IPS-11a (cell line): ENCODE measurements around the gene LRRC59.
"Not testable (repeated sequence)": the region's sequence is repeated elsewhere in the genome, so short reads cannot be mapped to it uniquely, and the experiment has no call there.

Experiments used
- H3K4me3 ChIP-seq: one replicate; pipeline ENCODE4 v1.5.1; 2013; ENCODE audit warnings: low read depth, low read length, control low read depth

The LRRC59 gene

DNA sequence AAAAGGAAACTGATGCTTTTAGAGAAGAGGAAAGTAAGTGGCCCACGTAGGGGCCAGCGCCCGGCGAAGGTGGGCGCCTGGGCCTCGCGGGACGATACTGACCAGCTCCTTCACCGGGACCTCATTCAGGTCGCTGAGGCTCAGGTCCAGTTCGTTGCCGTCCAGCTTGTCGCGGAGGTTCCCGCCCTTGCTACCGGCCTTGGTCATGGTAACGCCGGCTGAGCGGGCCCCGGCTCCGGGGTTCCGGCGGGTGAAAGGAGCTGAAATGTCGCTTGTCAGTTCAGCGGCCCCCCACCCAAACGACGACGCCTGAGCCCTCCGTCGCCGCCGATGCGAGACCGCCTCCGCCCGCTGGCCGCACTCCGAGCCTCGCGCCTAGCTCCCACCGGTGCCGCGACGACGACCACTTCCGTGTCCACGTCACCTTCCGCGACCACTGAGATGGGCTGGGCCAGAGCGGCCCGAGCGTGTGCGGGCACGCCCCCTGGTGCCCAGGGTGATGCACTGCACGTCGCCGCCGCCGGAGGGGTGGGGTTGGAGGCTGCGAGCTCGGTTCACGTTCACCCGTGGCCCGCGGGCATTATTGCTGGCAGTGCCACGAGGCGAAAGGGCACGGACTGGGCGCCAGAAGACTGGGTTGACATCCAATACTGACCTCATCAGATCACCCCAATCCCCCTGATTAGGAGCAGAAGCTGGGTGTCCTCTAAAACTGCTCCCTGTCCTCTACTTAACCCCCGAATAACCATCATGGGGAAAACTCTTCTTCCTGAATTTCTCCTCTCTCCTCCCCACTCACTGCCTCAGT, at the start of gene LRRC59:
TSS of gene LRRC59 (minus strand) at position 413 of the 808 bp plus-strand sequence. CDS start at position 207, 206 bp downstream.
- peak within 1 kb of the TSS; percentile 91 for H3K4me3 ChIP-seq

DNA sequence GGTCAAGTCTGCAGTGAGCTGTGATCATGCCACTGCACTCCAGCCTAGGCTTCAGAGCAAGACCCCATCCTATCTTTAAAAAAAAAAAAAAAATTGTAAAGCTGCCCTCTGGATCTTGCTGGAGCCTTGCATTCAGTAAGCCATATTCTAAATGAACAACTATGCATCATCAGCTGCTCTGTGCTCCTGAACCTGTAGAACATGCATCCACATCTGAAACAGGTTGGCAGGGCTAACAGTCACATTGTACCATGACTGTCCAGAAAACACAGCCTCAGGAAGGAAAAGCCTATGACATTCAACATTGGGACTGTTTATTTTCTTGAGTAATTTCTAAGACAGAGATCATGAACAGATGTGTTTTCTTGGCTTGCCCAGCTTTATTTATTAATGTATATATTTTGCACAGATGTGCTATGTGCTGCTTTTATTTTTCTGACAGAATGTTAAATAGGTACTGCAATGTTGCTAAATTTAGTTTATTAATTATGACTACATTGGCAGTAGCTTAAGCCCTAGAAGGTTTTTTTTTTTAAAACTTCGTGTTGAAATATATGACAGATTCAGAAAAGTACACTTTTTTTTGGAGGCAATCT, 48.5 kb upstream of the LRRC59 start:
- no peak overlapping the region for H3K4me3 ChIP-seq

DNA sequence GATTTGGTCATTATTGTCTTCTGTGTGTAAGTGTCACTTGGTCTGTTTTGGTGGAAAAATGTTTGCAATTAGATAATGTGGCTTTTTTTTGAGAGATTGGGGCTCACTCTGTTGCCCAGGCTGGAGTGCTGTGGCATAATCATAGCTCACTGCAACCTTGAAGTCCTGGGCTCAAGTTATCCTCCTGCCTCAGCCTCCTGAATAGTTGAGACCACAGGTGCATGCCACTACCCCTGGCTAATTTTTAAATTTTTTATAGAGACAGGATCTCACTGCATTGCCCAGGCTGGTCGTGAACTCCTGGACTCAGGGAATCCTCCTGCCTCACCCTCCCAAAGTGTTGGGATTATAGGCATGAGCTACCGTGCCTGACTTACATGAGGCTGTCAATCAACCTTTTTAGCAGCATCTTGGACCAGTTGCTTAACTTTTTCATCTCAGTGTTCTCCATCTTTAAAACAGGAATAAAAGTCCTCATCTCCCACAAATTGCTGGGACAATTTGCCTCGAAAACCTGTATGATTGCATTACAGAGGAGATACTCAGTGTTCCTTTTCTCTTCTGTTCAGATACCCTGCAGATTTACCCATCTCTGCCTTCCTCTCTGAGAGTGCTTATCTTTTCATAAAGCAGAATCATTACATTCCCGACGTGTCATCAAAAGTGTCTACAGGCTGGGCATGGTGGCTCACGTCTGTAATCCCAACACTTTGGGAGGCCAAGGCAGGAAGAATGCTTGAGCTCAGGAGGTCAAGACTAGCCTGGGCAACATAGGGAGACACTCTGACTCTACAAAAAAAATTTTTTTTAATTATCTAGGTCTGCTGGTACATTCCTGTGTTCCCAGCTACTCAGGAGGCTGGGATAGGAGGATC, 47.8 kb upstream of the LRRC59 start:
- H3K4me3 ChIP-seq: no peak overlapping the region

DNA sequence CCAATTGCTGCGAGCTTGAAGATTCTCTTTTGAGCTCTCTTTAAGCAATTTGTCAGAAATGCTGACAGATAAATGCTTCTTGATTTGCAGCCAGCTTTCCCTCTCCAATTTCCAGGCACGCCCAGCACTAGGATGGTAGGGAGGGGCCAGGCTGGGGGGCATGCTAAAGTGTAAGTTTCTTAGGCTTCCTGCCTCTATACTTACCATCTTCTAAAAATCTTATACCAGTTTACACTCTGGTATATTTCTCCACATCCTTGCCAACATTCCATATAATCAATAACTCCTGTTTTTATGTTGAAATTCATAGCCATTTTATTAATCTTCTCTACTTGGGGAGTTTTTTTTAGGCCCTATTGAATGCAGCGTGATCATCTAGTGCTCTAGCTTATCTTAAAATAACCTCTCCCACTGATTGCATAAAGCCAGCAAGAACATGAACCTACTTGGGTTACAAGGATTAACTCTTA, 46.2 kb upstream of the LRRC59 start:
- no peak overlapping the region for H3K4me3 ChIP-seq

DNA sequence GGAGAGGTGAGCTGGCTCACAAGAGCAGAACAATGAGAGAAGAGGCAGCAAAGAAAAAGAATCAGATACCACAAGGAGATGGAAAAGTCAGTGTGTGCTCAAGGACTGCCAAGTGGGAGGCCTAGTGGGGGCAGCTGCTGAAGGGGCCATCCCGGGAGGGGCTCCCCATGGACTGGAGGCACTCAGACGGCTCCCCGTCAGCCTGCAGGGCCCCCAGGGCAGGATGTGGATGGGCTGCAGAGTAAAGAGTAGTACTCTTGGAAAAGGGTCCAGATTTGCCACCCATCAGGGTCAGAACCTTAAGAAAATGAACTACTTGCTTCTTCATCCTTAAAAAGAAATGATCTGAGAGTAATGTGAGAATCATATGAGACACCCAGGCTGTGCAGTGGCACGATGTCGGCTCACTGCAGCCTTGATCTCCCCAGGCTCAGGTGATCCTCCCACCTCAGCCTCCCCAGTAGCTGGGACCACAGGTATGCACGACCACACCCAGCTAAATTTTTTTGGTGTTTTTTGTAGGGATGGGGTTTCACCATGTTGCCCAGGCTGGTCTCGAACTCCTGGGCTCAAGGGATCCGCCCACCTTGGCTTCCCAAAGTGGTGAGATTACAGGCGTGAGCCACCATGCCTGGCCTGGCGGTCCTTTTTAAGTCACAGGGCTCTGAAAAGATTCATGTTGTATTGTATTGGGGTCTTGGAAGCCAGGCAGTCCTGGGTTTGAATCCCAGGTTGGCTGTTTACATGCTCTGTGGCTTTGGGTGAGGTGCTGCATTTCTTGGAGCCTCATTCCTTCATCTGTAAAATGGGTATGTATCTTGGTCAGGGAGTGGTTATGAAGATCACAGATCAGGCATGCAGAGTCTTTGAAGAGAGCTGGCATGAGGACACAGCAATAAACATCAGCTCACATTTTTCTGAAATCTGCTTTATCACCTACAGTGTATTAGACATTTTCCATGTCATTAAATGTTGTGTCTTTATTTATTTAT, 43.8 kb upstream of the LRRC59 start:
- no peak overlapping the region for H3K4me3 ChIP-seq

DNA sequence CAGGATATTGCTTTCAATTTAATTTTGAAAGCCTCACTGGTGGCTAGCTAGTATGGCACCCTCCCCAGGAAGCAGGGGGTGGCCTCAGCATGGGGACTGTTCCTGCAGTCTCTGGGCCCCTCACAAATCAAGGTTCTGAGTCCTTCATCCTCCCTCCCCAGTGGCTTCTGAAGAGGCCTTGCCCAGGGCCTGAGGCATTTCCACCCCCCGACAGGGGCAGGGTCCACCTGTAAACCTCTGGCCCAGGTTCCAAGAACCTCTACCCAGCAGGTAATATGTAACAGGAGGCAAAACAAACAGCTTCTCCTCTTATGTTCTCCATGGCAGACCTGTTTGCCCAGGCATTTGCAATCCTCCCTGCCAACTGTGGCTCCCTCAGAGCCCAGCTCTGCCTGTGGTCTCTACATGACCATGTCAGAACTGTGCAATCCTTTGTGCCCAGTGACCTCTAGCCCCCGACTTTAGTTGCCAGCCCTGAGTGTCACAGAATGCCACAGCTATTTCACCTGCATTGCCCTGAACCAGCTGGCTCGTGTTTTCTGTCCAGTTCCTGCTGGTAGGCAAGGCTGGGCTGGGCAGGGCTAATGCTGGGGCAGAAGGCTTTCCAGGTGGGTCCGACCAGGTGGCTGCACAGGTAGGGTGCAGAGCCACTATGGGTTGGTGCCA, 43.0 kb upstream of the LRRC59 start:
- H3K4me3 ChIP-seq: no peak overlapping the region

DNA sequence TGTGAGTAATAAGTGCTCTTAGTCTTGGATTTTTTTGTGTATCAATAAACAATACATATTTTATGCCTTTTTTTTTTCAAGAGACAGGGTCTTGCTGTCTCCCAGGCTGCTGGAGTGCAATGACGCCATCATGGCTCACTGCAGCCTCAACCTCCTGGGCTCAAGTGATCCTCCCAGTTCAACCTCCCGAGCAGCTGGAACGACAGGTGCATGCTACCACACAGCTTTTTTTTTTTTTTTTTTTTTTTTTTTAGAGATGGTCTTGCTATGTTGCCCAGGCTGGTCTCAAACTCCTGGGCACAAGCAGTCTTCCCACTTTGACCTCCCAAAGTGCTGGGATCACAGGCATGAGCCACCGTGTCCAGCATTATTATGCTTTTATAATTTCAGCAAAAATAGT, 41.7 kb upstream of the LRRC59 start:
- no peak overlapping the region for H3K4me3 ChIP-seq

DNA sequence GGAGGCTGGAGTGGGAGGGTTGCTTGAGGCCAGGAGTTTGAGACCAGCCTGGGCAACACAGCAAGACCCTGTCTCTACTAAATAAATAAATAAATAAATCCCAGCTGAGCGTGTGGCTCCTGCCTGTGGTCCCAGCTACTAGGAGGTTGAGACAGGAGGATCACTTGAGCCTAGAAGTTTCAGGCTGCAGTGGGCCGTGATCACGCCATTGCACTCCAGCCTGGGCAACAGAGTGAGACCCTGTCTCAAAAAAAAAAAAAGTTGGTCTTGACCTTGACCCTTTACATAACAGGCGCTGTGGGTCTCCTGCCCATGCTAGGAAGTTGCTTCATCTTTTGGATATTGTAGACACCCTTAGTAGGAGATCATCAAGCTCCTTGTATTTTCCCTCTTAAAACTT, 40.1 kb upstream of the LRRC59 start:
- no peak overlapping the region for H3K4me3 ChIP-seq

DNA sequence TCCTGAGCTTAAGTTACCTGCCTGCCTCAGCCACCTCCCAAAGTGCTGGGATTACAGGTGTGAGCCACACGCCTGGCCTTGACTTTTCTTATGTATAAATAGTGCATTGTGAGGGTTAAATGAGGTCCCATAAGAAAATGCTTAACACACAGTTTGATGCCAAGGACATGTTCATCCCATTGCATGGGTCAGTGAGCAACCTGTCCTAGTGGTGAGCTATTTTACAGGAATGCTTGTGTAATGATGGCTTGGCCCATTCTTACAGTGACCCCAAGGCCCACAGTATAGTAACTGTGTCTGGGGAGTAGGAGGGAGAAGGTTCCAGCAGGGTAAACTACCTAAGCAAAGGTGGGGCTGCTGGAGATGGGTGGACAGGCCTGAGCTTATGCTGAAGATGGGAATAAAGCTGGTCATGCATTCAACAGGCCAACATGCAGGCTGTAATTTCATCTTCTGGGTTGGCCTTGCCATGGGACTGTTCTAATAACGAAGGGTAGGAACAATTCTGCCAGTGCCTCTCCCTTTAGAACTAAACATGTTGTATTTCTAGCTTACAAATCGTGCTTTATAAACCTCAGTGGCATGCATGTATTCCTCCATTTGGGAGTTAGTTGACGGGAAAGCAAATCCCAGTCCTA, 34.9 kb upstream of the LRRC59 start:
- no peak overlapping the region for H3K4me3 ChIP-seq

DNA sequence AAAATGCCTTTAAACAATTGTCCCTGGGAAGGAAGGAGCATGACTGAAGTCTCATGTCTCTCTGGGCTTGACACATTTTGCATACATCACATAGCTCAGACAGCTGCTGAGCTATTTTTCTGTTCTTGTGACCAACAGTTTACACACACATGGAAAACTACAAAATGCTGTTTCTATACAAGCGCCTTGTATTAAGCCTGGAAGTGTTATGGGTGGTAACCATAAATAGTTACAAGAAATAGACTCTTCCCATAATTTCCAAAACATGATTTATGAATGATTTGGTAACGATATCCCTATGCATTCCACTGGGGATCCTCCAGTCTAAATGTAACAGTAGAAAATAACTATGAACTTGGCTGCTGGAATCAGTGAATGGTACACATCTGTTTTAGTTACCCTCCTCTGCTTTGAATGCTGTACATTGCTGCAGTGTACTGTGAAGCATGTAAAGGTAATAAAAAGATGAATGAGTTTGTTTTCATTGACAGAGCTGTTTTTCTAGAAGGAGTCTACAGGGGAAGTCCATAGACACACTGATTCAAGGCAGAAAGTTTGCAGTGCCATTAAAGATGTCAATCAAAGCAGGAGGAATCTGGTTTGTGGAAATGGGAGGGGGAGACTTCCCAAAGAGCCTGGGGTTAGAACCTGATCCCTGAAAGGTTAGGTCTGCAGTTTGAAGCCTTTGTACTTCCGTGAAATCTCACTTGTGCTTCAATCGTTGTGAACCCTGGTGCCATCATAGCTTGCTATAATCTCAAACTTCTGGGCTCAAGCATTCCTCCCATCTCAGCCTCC, 33.7 kb upstream of the LRRC59 start:
- H3K4me3 ChIP-seq: no peak overlapping the region

DNA sequence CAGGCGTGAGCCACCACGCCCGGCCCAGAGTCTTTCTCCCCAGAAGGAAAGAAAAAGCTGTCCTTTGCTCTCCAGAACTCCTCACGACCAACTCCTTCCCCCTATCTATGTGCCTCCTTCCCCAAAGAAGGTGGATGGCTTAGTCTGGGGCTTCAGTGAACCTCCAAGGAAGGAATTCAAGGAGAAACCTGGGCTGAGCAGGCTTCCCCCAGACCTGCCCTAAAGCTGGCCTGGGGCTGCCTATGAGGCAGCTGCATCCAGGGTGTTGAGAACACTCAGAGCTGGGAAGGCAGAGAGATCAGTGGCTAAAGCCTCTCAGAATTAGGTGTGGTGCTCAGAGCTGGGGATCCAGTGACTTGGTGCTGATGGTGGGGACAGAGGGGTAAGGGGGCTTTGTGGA, 32.5 kb upstream of the LRRC59 start:
- H3K4me3 ChIP-seq: no peak overlapping the region

DNA sequence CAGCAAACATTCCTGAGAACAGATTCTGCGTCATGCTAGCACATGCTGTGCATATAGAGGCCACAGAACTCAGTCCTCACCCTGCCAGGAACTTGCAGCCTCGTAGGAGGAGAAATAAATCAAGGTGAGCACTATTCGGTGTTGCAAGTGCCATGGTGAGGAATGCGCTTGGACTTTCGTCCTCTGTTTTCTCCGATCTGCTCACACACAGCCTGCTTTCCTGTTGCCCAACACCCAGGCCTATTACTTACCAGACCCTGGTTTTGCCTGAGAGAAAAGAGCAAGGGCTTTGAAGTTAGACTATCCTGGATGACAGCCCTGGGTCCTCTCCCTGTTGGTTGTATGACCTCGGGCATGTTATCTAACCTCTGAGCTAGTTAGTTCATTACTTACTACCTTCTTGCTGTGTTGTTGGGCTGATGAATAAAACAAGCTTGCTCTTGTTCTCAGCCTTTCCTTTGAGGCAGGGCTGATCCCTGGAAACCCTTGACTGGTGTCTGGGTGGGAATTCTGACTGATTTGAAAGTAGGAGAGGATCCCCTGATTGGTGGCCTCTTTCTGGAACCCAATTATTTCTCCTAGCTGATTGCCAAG, 31.6 kb upstream of the LRRC59 start:
- H3K4me3 ChIP-seq: no peak overlapping the region

DNA sequence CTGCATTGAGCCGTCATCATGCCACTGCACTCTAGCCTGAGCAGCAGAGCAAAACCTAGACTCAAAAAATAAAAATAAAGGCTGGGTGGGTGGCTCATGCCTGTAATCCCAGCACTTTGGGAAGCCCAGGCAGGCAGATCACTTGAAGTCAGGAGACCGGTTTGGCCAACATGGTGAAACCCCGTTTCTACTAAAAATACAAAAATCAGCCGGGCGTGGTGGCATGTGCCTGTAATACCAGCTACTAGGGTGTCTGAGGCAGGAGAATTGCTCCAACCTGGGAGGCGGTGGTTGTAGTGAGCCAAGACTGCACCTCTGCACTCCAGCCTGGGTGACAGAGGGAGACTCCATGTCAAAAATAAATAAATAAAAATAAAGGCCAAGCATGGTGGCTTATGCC, 30.8 kb upstream of the LRRC59 start:
- H3K4me3 ChIP-seq: not testable (repeated sequence)

DNA sequence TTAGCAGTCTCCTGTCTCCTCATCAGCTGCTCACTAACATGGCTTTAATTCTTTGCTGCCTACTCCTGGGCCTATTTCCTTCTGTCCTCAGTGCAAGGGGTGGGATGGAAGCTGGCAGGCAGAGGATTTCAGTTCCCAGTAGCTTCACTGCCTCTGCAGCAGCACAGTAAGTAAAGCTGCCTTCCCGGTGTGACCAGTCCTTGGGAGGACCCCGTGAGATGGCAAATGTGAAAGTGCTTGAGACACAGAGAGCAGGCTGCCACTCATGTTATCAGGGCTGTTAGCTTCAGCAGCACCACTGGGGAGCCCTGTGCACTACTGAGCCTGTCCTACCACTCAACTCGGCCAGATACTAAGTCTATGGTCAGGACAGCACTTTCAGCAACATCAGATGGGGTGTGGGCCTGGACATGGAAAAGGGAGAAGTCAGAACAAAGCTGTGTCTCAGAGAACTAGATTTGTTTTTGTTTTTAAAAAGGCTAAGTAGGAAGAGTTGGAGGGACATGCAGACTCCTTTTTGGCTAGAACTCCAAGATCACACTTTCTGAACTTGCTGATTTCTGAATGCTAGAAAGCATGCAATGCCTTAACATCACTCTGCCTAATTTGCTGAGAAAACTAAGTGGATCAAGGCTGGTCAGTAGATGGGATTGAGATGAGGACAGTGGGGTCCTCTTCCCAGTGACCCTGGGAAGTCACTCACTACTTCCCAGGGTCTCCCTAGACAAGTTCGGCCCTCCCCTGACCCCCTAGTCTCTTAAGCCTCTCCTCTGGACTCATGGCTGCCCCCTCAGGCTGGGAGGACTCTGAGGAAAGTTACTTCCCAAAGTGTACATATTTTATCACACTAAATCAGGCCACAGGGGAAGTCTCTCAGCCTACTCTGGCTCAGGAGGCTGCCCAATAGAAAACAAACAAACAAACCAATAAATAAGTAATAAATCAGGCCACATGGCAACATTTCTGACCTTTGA, 29.8 kb upstream of the LRRC59 start:
- H3K4me3 ChIP-seq: peak overlapping the region; percentile 54

DNA sequence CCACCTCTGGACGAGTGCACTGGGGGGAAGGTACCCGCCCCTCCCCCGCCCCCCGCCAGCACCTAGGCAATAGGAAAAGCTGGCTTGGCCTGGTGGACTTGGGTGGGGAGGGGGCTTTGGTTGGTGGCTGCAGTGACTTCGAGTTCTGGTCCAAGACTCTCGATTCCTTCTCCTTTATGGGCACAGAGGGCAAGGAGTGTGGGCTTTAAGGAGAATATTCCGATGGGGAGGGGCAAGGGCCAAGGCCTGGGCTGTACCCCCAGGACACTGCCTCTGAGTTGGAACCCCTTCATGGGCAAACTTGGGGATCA, 29.1 kb upstream of the LRRC59 start:
- peak overlapping the region; percentile 54 for H3K4me3 ChIP-seq

DNA sequence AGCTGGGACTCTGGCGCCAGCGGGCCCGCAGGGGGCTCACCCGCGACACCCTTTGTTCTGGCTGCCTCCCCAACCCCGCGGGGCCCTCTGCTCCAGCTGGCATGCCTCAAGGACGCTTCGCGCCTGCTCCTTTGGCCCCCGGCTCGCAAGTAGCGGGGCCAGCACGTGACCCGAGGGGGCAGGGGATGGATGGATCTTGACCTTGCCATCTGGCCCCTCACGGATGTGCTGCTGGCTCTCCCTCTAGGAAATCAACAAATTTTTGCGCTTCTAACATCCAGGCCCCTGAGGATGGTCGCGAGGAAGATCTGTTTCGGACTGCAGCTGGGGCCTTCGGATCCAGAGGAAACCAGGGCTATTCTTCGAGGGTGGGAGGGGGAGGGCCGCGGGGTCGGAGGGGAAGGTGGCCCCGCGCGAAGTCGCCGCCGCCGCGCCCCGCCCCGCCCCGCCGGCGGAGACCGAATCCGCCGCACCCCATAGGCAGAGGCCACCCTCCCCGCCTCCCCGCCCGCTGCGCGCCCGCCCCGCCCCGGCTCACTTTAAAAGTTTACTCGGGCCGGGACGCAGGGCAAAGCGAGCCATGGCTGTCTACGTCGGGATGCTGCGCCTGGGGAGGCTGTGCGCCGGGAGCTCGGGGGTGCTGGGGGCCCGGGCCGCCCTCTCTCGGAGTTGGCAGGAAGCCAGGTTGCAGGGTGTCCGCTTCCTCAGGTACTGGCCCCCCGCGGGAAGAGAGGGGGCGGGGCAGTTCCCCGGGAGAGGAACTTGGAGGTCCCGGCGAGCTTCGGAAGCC, 28.6 kb upstream of the LRRC59 start, which contains the start of gene ACSF2:
TSS of gene ACSF2 (plus strand) at position 537 of the 790 bp plus-strand sequence. CDS start at position 581, 44 bp downstream.
- H3K4me3 ChIP-seq: peak within 1 kb of the TSS; percentile 54
